Loucy (cell line): ENCODE measurements around the gene GARIN3.

Experiments used
- CTCF ChIP-seq: fragments of 200-600 bp; sonication (generic); conservative IDR thresholded peaks from 2 replicates; pipeline ENCODE4 v1.5.1; 2014; ENCODE audit warnings: mild to moderate bottlenecking, antibody characterized with exemption, low read length
- EZH2phosphoT487 ChIP-seq: fragments of 200-600 bp; IDR thresholded peaks from 2 replicates; pipeline ENCODE4 v1.6.1; 2018; ENCODE audit warnings: antibody characterized with exemption, mild to moderate bottlenecking, moderate library complexity, borderline replicate concordance

GRCh38 chr5:157143127-157143971 is 22.7 kb downstream of the GARIN3 start:
- TF ChIP-seq EZH2phosphoT487 (no peak), CTCF (no peak)
